ENCODE data around the gene CCNG1.
"Not testable (repeated sequence)": the region's sequence is repeated elsewhere in the genome, so short reads cannot be mapped to it uniquely, and the experiment has no call there.

The CCNG1 gene

GRCh38 chr5:163437309-163438182 lies at the start of gene CCNG1:
CCNG1 (plus strand) TSS chr5:163437595; CDS start chr5:163439257, 1,662 bp downstream.
- DNase-seq (ENCODE audit: low spot score): peak; percentile 99
- peak within 1 kb of the TSS; percentile 89 for H3K27ac ChIP-seq
- CTCF ChIA-PET: no interaction called here
- TF ChIP-seq CTCF (conservative IDR thresholded peaks at IDR 0.05; ENCODE audit: low read depth): no peak
- POLR2A ChIA-PET (ENCODE audit: low non-redundant PET): interaction anchor here (0.6 to 1.0 kb wide), 4 partner anchors 22 to 900 kb away, joined by 3 to 6 read pairs (median 6); partner anchors contain the start of genes HMMR, MAT2B and NUDCD2

GRCh38 chr5:163395792-163396191 lies 41.6 kb upstream of the CCNG1 start:
- no peak for TF ChIP-seq CTCF (conservative IDR thresholded peaks at IDR 0.05; ENCODE audit: low read depth)
- CTCF ChIA-PET: interaction anchor here (0.6 to 1.3 kb wide), 2 partner anchors 13 to 1093 kb away, joined by 3 to 4 read pairs; no protein-coding TSS in a partner anchor
- H3K27ac ChIP-seq: no peak overlapping the region
- POLR2A ChIA-PET (ENCODE audit: low non-redundant PET): no interaction called here
- no peak for DNase-seq (ENCODE audit: low spot score)

GRCh38 chr5:163396818-163397340 lies 40.5 kb upstream of the CCNG1 start:
- CTCF ChIA-PET: interaction anchor here (1.3 kb wide), 1 partner anchor 12 kb away, joined by 4 read pairs; no protein-coding TSS in a partner anchor
- POLR2A ChIA-PET (ENCODE audit: low non-redundant PET); DNase-seq (ENCODE audit: low spot score); H3K27ac ChIP-seq: not testable (repeated sequence)

- TF ChIP-seq CTCF (conservative IDR thresholded peaks at IDR 0.05; ENCODE audit: low read depth): no peak
- ChIA-PET CTCF (no interaction called here), POLR2A (ENCODE audit: low non-redundant PET) (no interaction called here)
- no peak overlapping the region for H3K27ac ChIP-seq
- no peak for DNase-seq (ENCODE audit: low spot score)
Observed at GRCh38 chr5:163397354-163397753, 40.0 kb upstream of the CCNG1 start.

GRCh38 chr5:163399923-163400322 lies 37.5 kb upstream of the CCNG1 start:
- DNase-seq (ENCODE audit: low spot score): no peak
- TF ChIP-seq CTCF (conservative IDR thresholded peaks at IDR 0.05; ENCODE audit: low read depth): no peak
- no peak overlapping the region for H3K27ac ChIP-seq
- ChIA-PET POLR2A (ENCODE audit: low non-redundant PET) (no interaction called here), CTCF (interaction anchor here (0.9 kb wide), 1 partner anchor 52 kb away, joined by 3 read pairs; no protein-coding TSS in a partner anchor)

- TF ChIP-seq CTCF (conservative IDR thresholded peaks at IDR 0.05; ENCODE audit: low read depth): no peak
- POLR2A ChIA-PET (ENCODE audit: low non-redundant PET): no interaction called here
- CTCF ChIA-PET: no interaction called here
- H3K27ac ChIP-seq: no peak overlapping the region
- DNase-seq (ENCODE audit: low spot score): no peak
Observed at GRCh38 chr5:163401271-163401670, 36.1 kb upstream of the CCNG1 start.

- ChIA-PET POLR2A (ENCODE audit: low non-redundant PET) (no interaction called here), CTCF (interaction anchor here (0.5 kb wide), 2 partner anchors 55 to 1087 kb away, joined by 3 read pairs; no protein-coding TSS in a partner anchor)
- no peak for TF ChIP-seq CTCF (conservative IDR thresholded peaks at IDR 0.05; ENCODE audit: low read depth)
- no peak overlapping the region for H3K27ac ChIP-seq
- no peak for DNase-seq (ENCODE audit: low spot score)
Observed at GRCh38 chr5:163402007-163402406, 35.4 kb upstream of the CCNG1 start.

Measured in RWPE1 (cell line).